NCI-H1092 (cell line): ENCODE measurements around the gene PIK3C3.
"Not testable (repeated sequence)": the region's sequence is repeated elsewhere in the genome, so short reads cannot be mapped to it uniquely, and the experiment has no call there.

ENCODE experiments used
- DNase-seq: peaks from one replicate; lab custom pipeline; 2025; lab: John Stamatoyannopoulos, UW

Gene PIK3C3

DNA sequence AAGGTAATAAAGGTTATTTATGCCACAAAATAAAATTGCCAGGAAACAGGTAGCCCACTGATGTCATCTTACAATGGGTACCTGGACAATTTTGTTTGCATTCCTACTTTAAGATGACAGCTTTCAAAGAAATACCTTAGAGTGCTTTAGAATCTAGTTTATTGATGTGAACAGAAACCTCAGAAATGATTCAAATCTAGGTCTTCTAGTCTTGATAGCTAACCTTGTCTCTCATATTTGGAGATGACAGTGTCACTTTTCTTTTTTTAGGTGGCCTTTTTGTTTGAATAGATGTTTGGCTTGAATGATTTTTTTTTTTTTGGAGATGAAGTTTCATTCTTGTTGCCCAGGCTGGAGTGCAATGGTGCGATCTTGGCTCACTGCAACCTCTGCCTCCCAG is 69.1 kb downstream of the PIK3C3 start:
- DNase-seq: no peak

DNA sequence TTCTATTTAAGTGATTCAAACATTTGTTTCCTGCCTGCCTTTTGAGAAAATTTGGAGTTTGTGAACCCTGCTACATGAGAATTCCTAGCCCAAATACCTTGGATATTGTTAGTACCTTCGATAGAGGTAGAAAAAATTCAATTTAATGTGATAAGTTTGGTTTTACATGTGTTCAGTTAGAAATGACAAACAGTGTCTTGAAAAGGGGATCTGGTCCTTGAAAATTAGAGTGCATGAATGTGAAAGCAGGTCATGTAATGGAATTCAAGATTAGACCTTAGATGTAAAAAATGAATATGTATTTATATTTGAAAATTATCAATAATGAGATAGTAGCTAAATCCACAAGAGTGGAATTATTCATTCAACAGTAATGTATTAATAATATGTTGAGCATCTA is 70.5 kb downstream of the PIK3C3 start:
- no peak for DNase-seq

DNA sequence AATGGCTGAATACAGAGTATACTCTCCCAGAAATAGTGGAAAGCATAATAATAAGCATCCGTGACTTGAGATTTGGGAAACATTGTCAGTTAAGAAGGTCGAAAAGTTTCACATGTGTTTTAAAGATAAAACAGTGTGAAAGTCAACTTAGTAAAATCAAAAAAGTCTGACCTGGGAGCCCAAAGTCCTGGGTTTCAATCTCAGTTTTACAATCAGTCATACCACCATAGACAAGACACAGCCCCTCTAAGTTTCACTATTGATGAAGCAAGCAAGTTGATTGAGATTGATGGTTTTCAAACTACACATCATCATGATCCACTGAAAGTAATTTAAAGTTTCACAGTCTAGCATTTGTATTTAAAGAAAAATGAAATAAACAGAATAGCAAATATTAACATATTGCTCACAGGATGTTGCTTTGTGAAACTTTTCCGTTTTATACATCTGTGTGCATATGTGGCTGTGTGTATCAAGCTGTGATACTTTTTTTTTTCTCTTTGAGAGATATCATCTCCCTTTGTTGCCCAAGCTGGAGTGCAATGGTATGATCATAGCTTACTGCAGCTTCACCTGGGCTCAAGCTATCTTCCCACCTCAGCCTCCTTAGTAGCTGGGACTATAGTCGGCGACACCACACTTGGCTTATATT is 71.1 kb downstream of the PIK3C3 start:
- no peak for DNase-seq

DNA sequence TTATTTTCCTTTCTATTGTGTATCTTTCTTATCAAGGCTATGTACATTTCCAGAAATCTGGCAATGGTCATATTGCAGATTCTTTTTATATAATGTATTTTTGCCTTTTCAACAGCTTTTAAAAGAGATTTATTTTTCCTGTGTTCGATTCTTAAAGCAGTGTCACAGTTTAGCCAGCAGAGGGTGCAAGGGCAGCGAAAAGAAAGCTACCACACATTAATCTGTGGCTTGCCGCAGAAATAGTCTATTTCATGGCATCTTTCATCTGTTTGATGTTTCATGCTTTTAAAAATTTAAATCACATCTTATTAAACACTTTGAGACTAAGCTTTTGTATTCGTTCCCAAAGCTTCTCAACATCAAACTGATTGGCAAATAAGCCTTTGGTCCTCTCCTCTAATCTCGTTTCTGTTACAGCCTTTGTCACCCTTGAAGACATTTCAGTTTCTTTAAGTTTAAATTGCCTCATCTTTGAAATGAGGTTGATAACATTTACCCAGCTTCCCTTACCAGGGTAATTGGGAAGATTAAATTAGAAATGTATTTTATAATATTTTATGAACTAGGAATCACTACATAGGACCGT is 73.3 kb downstream of the PIK3C3 start:
- DNase-seq: no peak

DNA sequence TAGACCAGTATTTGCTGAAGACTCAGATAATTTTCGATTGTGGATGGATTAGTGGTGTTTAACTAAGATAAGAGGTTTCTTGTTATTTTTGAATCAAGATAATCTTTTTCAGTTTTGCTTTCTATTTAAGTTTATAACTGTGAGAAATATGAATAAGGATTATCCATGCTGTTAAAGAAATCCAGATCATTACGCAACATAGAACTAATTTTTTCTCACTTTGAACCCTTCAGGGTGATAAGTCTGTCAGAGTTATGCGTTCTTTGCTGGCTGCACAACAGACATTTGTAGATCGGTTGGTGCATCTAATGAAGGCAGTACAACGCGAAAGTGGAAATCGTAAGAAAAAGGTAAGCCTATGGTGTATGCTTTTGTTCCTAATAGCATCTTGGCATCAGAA is 74.1 kb downstream of the PIK3C3 start:
- no peak for DNase-seq

DNA sequence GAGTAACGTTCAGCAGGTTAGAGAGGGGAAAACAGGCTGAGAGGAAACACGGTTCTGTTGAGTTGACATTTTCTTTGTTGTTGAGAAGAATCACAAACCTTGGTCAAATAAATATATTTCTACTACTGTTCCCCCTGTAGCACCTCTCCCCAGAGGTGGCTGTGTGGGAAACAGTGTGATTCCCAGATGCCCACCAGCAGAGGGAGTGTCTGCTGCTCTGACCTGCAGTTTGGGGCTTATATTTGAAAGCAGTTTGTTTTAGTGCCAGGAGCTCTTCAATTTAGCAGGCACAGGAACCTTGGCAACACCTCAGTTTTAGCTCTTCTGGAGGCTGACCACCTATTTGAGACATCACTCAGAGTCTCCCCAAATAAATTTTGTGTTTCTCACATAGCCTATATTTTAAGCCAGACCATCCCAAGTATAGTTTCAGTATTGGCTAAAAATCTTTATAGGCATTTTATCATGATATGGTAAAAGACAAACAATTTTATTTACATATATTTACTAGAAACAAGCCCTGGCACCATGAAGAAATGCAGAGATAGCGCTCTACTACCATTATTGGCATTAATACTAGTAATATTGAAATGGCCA is 75.7 kb downstream of the PIK3C3 start:
- DNase-seq: no peak

DNA sequence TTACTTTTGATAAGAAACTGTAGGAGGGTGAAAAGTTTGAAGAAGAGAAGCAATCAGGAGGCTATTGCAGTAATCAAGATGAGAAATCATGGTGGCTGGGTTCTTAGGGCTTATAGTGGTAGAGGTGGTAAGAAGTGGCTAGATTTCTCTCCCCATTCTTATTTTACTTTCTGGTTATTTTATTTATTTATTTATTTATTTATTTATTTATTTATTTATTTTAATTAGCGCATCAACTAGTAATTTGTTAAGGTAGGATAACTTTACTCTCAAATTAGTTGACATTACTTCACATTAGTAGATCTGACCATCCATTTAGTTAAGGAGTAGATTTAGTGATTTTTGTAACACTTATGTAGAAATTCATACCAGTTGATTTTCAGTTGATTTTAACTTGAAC is 77.4 kb downstream of the PIK3C3 start:
- DNase-seq: no peak

DNA sequence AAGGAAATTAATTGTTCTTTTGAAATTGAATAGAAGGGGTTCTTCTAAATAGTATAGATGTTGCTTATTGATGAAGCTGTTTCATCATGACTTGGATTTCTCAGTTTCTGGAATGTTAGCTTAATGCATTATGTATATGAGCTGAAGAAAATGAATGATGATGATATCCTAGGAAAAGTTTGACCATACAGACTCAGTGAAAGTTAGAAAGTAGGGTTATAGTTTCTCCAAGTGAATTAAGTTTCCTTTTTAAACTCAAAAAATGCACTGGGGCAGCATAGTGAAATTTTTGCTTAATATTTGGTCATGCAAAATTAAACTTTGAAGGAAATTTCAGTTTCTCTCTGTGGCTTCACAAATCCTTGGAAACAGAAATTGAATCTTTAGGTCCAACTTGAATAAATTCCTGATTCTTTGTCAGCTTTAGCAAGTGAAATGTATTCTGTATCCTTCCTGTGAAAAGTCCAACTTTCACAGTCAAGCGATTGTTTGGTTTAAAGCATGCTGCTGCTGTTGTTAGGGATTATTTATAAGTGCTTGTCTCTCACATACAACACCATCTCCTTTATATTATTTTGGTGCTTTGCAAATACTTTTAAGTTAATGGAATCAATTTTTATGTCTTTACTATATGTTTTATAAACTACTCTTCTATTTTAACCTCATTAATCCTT is 78.2 kb downstream of the PIK3C3 start:
- no peak for DNase-seq

DNA sequence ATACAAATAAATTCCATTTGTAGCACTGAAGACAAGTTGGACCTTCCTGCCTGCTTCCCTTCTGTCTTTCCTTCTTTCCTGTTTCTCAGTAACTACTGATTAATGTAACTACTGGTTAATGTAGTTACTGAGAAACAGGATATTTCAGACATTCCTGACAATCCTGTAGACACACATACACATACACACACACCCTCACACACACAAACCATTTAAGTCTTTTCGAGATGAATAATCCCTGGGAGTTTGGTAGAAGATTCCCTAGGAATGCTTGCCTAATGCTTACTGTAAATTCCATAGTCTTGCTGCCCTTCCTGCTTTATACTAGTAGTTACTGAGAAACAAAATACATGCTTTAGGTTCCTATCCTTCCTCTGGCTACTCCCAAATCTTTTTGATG is 83.9 kb downstream of the PIK3C3 start:
- no peak for DNase-seq

DNA sequence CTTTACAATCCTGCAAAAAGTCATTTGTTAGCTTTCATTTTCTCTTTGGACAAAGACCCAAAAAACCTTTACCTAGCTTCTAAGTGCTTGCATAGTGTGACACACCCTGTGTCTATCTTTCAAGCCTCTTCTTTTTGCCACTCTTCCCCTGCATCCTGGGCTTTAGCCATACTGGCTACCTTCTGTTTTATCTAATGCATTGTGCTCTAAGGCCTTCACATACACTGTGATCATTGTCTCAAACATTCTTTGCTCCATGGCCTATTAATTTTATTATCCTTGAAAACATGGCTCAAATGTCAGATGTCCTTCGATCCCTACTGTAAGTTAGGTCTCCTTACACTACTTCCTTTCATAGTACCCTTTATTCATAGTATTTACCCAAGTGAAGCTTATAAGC is 84.4 kb downstream of the PIK3C3 start:
- no peak for DNase-seq

DNA sequence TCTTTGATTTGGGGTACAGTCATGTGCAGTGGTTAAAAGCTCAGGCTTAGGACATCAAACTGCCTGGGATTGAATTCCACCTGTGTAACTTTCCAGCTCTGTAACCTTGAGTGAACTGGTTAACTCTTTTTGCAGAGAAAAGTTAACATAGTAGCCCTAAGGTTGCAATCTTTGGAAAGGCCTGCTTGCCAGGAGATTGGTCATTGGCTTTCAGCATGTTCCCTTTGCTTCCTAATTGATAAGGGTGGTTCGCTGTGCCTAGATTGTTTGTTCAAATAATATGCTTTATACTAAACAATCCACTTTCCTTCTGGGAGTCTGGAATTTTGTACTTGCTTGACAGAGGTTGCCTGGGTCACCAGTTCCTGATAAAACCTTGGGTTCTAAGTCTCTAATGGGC is 86.8 kb downstream of the PIK3C3 start:
- DNase-seq: no peak

DNA sequence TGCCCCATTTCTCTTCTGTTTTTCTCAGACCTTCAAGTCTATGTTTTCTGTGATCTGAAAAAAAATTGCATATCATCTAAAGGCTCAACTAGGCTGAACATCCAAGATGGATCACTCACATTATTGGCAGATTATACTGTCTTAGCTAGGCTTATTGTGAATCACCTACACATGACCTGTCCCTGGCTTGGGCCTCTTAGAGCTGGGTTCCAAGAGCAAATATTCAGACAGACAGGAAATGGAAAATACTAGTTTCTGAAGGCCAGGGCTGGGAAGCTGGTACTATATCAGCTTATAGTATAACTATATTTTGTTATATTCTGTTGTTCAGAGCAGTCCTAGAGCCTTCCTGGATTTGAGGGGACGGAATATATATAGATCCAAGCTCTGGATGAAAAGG is 90.3 kb downstream of the PIK3C3 start:
- DNase-seq: no peak

DNA sequence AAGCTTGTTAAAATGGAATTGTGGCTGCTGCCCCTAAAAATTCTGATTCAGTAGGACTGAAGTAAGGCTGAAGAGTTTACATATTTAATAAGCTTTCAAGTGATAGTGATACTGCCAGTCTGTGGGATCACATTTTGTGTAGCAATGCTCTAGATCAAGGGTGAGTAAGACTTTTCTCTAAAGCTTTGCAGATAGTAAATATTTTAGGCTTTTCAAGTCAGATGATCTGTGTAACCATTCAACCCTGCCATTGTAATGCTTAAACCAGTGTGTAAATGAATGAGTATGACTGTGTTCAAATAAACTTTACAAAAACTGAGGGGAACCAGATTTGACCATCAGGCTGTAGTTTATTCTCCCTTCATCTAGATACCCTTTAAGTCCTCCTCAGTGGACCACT is 92.7 kb downstream of the PIK3C3 start:
- DNase-seq: no peak

DNA sequence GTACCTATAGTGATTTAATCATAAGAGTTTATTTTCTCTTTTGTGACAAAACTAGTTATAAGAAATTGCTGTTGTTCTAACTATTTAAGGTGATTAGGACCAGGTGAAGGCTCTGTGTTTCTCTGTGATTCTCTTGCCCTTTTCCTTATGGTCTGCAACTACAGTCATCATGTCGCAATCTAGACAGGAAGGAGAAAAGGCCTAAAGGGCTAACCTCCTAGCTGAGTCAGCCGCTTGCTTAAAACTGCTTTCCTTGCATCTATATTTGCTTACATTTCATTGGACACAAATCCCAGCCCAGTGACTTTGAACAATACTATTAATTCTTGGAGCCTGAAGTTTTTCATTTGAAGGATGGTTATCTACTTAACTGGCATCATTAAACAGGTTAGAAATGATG is 93.1 kb downstream of the PIK3C3 start:
- no peak for DNase-seq

DNA sequence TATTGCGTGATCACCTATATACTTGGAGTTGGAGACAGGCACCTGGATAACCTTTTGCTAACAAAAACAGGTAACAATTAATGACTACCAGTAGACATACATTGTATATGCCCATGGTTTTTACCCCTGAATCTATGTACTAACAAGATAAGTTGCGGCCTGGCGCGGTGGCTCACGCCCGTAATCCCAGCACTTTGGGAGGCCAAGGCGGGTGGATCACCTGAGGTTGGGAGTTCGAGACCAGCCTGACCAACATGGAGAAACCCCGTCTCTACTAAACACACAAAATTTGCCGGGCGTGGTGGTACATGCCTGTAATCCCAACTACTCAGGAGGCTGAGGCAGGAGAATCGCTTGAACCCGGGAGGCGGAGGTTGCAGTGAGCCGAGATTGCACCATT is 94.5 kb downstream of the PIK3C3 start:
- DNase-seq: not testable (repeated sequence)

DNA sequence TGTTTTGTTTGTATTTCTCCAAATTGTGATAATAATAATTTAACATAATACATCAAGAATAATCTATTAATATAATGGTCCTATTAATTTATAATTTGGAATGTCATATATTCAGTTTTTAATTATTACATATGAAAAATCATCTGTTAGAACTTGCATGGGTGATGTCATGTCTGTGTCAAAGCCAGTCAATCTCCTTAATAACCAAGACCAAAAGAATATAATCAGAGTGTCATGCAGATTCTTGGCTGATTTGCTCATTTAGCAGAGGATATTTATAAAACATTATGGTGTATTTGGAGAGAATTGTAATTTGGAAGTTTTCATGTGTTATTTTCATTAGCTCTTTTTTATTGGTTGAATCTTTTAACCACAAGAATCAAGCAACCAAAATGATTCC is 96.4 kb downstream of the PIK3C3 start:
- no peak for DNase-seq

DNA sequence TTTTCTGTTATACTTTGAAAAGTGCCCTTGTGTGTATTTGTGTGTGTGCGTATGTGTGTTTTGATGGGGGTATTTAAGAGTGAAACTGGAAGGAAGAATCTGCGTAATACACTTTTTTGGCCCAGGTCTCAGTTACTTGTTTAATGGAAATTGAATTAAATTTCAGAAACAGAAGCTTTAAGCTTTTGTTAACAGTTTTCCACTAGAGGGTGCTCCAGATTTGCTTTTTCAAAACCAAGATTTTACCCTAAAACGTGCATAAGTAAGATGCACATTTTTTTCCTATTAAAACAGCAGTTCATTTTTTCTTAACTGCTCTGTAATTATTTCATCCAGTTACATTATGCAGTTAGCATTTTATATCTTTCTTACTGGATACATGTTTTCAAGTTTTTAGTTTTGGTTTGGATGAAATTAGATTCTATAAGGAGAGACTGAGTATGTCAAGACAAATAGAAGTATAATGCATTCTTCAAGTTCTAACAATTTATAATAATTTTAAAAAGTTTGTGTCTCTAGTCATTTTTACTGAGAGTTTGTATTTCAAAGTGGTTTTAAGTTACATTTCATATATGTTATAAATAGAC is 97.2 kb downstream of the PIK3C3 start:
- DNase-seq: no peak

DNA sequence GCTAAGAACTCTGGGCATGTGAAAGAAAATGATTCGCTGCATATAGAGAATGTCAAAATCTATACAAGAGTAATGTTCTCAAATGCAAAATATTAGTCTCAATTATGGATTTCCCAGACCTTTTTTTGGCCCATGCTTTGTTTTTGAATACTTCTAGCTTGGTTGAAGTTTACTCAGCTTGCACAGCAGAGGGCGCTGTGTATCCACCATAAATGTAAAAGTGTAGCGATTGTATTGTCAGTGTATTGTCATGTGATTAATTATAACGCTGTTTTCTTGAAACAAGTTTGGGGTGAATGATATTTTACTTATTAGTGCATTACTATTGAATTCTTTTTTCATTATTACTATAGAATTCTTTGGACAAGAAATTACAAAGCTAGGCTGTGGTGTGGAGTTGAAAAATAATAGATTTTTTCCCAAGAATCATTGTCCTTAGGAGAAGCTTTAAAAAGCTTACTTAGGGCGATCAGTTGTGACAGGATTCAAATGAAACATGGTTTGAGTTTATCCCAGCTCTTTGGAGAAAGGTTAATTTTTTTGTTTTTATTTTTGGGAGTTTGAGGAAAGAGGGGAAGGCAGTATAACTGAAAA is 98.3 kb downstream of the PIK3C3 start:
- DNase-seq: peak; percentile 32

DNA sequence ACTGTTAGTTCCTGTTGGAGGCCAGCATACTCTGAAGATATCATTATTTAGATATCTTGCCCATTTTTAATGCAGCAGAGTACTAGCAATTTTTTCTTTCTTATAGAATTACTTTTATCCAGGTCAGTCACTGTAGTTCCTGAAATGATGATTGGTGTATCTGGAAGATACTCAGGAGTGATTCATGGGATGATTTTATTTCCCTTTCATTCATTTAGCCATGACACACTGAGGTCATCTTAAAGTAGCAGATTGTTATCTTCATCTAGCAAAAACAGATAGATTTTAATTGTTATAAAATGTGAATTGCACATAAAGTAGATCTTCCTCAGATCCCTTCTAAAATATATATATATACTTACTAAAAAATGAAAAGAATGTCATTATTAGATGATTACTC is 109.1 kb downstream of the PIK3C3 start:
- no peak for DNase-seq

DNA sequence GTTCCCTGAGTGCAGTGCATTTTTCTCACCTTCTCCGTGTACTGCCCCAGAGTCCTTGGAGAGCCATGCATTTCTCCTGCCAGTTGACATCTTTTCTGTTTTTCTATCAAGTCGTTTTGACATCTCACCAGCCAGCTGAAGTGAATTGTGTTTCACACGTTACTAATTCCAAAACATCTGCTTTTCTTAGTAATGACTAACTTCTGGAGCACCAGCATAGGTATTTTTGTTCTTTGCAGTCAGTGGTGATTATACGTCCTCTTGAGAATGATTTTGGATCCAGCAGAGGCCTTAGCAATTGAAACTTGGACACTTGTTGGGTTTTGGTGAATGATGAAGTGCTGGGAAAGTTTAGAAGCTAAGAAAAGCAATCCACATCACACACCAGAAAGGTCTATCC is 112.5 kb downstream of the PIK3C3 start:
- DNase-seq: no peak

DNA sequence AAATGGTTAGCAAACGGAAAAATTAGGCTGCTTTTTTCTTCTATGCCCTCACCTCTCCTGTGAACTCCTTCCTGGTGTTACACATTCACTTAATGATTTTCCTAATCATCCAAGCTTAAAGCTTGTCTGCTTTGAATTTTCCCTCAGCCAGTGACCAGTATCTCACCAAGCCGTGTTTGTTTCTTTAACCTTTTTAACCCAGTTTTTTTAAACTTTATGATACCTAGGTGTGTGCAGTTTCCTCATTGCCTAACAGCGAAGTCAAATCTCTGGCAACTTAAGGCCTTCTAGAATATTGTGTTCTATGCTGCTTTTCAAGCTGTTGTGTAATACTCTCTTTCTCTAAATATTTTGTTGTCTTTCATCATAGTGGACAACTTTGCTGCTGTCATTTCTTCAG is 113.0 kb downstream of the PIK3C3 start:
- no peak for DNase-seq

DNA sequence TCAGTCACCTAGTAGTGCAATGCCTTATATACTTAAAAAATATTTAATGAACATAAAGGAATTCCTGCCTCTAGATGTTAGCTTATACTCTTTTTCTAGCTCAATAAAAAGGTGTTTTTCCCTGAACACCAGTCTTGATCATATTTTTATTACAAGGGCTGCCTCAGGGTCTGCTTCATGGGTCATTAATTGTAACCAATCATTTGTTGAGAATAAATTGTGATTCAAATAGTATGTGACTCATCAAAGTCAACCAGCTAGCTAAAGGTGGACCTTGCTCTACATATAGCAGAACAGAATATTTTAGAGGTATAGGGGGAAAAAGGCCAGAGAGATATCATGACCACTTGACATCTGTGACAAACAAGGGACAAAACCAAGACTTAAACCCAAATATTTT is 114.0 kb downstream of the PIK3C3 start:
- no peak for DNase-seq

DNA sequence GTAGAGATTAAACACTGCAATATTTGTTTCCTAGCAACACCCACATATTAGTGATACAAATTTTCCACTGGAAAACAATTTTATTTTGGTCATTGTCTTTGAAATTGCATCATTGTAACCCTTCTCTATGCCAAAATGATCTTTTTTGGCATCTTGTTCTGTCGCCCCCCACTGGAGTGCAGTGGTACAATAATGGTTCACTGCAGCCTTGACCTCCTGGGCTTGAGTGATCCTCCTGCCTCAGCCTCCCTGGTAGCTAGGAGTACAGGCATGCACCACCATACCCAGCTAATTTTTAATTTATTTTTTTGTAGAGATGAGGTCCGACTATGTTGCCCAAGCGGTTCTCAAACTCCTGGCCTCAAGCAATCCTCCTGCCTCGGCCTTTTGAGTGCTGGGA is 117.4 kb downstream of the PIK3C3 start:
- no peak for DNase-seq
